Left lung (tissue), 10 donors: Measurements from ENCODE around the gene MICU1. TPM values are rescaled to one million over a fixed set of nuclear protein-coding genes. Genes with fewer than 3 reads are reported as not detected.

ENCODE experiments used
- ATAC-seq: fragments of 200-7000 bp; cut with Tn5 transposase; one replicate; pipeline ENCODE4 v1.9.1; 2020; ENCODE audit warnings: moderate library complexity
- DNase-seq, 4 donors: peaks; one replicate each; pipeline ENCODE4 v3.0.0-alpha.2; 2013 to 2020
- H3K27ac ChIP-seq, 2 donors: fragments of 200-600 bp; sonication (generic) in 1 of 2; one replicate each; pipeline versions ENCODE4 v1.5.0 to v1.8.0; 2020 to 2021
- H3K27me3 ChIP-seq, 2 donors: fragments of 200-600 bp; sonication (generic) in 1 of 2; one replicate each; pipeline versions ENCODE4 v1.5.0 to v1.8.0; 2020 to 2021
- H3K36me3 ChIP-seq, 2 donors: fragments of 200-600 bp; sonication (generic) in 1 of 2; one replicate each; pipeline versions ENCODE4 v1.5.0 to v1.8.0; 2020 to 2021
- H3K4me1 ChIP-seq, 2 donors: fragments of 200-600 bp; one replicate each; pipeline ENCODE4 v1.8.0; 2021
- H3K4me3 ChIP-seq, 2 donors: fragments of 200-600 bp; sonication (generic) in 1 of 2; one replicate each; pipeline versions ENCODE4 v1.5.0 to v1.8.0; 2020 to 2021; ENCODE audit warnings: mild to moderate bottlenecking in 1 of 2
- H3K9me3 ChIP-seq, 2 donors: fragments of 200-600 bp; sonication (generic) in 1 of 2; one replicate each; pipeline versions ENCODE4 v1.5.0 to v1.8.0; 2020 to 2021
- CTCF ChIP-seq, 2 donors: fragments of 200-600 bp; sonication (generic) in 1 of 2; IDR thresholded peaks; one replicate each; pipeline versions ENCODE4 v1.5.0 to v1.8.0; 2021; ENCODE audit warnings: antibody characterized with exemption in 2 of 2
- intact Hi-C, 2 donors: fragments of 100-400 bp; cut with DNase I; formaldehyde crosslinking; loops; one replicate each; pipeline versions ENCODE4 v1.11.2 to v1.14.2; 2022
- polyA plus RNA-seq, 6 donors: library from polyadenylated mRNA; unstranded; fragments of 120-200 nt; gene quantifications; one replicate each; pipeline ENCODE4 v1.2.1, GENCODE V29; 2013; ENCODE audit not compliant: insufficient read length in 6 of 6
- total RNA-seq, 2 donors: library from RNA; stranded (reverse); fragmentation: NEBNext Ultra II Directional; extraction: Animal tissue kit (Norgen Biotek cat#: 25700); gene quantifications; one replicate each; pipeline ENCODE4 v1.2.1, GENCODE V29; 2021
- donor health status: DM: no; HTN: yes; CAD: no.
- donor health status: DM: no; HTN: no; CAD: no.

MICU1 gene
- total and polyA plus RNA-seq, 8 donors = 49.8 to 67.4 (median 56.0) TPM

DNA sequence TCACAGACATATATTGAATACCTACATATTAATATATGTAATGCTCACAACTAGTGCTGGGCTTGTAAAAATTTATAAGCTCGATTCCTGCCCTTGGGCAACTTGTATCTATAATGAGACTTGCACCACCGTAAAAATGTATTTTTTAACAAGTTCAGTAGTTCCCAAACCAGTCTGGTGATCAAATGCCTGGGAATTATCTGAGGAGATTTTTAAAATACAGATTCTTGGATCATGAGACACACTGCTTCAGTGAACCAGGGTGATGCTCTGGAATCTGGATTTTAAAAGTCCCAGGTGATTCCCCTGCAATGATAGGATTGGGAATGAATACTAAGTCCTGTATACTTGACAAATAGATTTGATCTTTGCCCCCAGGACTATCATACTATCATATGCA, 4.3 kb upstream of the MICU1 start:
- H3K4me3 ChIP-seq = no peak overlapping the region
- no peak for ATAC-seq
- H3K36me3 ChIP-seq = no peaks in the 10 kb centered on the region
- no peaks in the 10 kb centered on the region for H3K27me3 ChIP-seq
- H3K9me3 ChIP-seq = no peaks in the 10 kb centered on the region
- intact Hi-C loops = no loop called here
- H3K4me1 ChIP-seq = peaks cover 1 to 8% of the 10 kb centered on the region in 2 donors
- no peak for TF ChIP-seq CTCF (IDR thresholded peaks at IDR 0.05)
- no peak overlapping the region for H3K27ac ChIP-seq
- no peak for DNase-seq

GRCh38 chr10:72626444-72626754, 520 bp upstream of the MICU1 start:
- no peak for TF ChIP-seq CTCF (IDR thresholded peaks at IDR 0.05)
- no peaks in the 10 kb centered on the region for H3K36me3 ChIP-seq
- H3K9me3 ChIP-seq = no peaks in the 10 kb centered on the region
- DNase-seq (no peak), ATAC-seq (no peak)
- intact Hi-C loops = no loop called here
- peaks cover 12 to 22% of the 10 kb centered on the region in 2 donors for H3K4me1 ChIP-seq
- peak overlapping the region; percentile 90 to 91 for H3K4me3 ChIP-seq
- H3K27me3 ChIP-seq = no peaks in the 10 kb centered on the region
- H3K27ac ChIP-seq = peak overlapping the region; percentile 87 to 90

DNA sequence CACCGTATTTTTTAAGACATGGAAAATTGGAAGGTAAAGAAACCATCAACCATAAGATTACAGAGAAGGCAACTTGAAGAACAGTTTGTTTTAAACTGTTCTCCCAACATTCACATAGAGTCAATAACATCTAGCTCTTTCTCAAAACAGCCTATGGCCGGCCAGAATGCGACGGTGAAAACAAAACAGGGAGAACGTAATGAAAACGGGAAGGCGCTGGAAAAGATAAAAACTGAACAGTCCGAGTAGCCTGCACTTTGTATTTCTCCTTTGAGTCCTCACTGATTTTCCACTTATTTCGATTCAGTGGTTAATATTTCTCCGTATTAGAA, 637 bp downstream of the MICU1 start:
- Histone ChIP-seq H3K27ac (peak overlapping the region; percentile 87 to 90), H3K9me3 (no peaks in the 10 kb centered on the region), H3K4me1 (peaks cover 12 to 22% of the 10 kb centered on the region in 2 donors), H3K27me3 (no peaks in the 10 kb centered on the region), H3K4me3 (peak overlapping the region; percentile 90 to 91), H3K36me3 (no peaks in the 10 kb centered on the region)
- intact Hi-C loops = no loop called here
- no peak for DNase-seq
- peak; percentile 8 for ATAC-seq
- TF ChIP-seq CTCF (IDR thresholded peaks at IDR 0.05) = no peak

DNA sequence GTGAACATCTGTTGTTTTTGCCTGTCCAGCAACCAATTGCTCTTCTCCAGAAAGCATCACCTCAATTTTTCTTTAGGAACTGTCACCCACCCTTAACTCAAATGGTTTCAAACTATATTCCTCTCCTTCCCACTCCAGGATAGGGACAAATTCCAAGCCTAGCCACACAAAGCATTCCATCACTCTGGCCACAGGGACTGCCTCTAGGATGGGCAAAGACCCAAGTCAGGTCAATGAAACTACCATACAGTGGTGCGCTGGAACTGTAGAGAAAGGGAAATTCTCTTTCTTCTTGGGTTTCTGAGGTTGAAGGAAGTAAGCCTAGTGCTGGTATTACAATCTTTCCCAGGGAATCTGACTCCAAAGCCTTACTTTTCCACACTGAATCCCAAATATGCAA, 3.6 kb downstream of the MICU1 start:
- no peaks in the 10 kb centered on the region for H3K27me3 ChIP-seq
- no peak overlapping the region for H3K4me3 ChIP-seq
- no peaks in the 10 kb centered on the region for H3K36me3 ChIP-seq
- peaks cover 12 to 22% of the 10 kb centered on the region in 2 donors for H3K4me1 ChIP-seq
- no peak for ATAC-seq
- intact Hi-C loops = no loop called here
- no peak overlapping the region for H3K27ac ChIP-seq
- TF ChIP-seq CTCF (IDR thresholded peaks at IDR 0.05) = no peak
- DNase-seq = no peak
- no peaks in the 10 kb centered on the region for H3K9me3 ChIP-seq

DNA sequence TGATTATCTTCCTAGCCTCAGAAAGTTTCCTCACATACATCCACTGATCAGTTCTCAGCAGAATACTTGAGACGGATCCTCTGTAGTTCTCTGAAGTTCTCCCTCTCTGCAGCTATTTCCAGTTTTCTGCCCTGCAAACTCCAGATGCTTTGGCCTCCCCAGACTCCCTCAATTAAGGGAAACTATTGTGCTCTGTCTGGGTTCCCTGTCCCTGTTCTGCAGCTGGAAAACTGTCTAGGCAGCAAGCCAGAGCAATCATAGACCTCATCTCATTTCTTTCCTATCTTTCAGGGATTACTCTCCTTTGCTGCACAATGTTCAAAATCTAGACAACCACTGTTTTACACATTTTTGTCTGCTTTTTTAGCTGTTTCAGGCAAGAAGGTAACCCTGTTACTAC, 9.2 kb downstream of the MICU1 start:
- Histone ChIP-seq H3K4me3 (no peak overlapping the region), H3K4me1 (peaks cover 6 to 8% of the 10 kb centered on the region in 2 donors), H3K27me3 (no peaks in the 10 kb centered on the region), H3K9me3 (no peaks in the 10 kb centered on the region), H3K36me3 (no peaks in the 10 kb centered on the region), H3K27ac (no peak overlapping the region)
- DNase-seq (no peak), ATAC-seq (no peak)
- TF ChIP-seq CTCF (IDR thresholded peaks at IDR 0.05) = no peak
- intact Hi-C loops = no loop called here
